GM12878 (cell line): ENCODE data around the gene RFT1. TPM values are rescaled to one million over a fixed set of nuclear protein-coding genes. Genes with fewer than 3 reads are reported as not detected.

Source experiments
- BACH1 ChIP-seq: fragments of 450-650 bp; IDR thresholded peaks from 2 replicates; pipeline ENCODE4 v1.6.1; 2017; ENCODE audit warnings: mild to moderate bottlenecking, borderline replicate concordance
- BCL3 ChIP-seq: IDR thresholded peaks from 2 replicates; pipeline ENCODE4 v1.6.1; 2011; ENCODE audit warnings: borderline replicate concordance, low read depth, mild to moderate bottlenecking, moderate library complexity, low read length; ENCODE audit not compliant: insufficient read depth, poor library complexity, severe bottlenecking
- CHD1 ChIP-seq: IDR thresholded peaks from 2 replicates; pipeline ENCODE4 v1.6.1; 2012; ENCODE audit warnings: low read depth, low read length, improper control_type of control experiment
- CREM ChIP-seq: IDR thresholded peaks from 2 replicates; pipeline ENCODE4 v1.6.1; 2014; ENCODE audit warnings: antibody characterized with exemption, low read depth
- CTCF ChIP-seq, 3 experiments: IDR thresholded peaks in 2 of 3; conservative IDR thresholded peaks in 1 of 3; 2 replicates each; pipeline ENCODE4 v1.5.1; 2011; ENCODE audit warnings: low read depth in 3 of 3, low read length in 3 of 3, mild to moderate bottlenecking in 3 of 3, control low read depth in 2 of 3, moderate library complexity in 2 of 3, inconsistent platforms in 1 of 3, mixed read lengths in 1 of 3; ENCODE audit not compliant: control insufficient read depth in 2 of 3, insufficient read depth in 1 of 3; ENCODE audit errors: extremely low read depth in 1 of 3
- E2F8 ChIP-seq: fragments of 450-650 bp; IDR thresholded peaks from 2 replicates; pipeline ENCODE4 v1.6.1; 2018; ENCODE audit warnings: mild to moderate bottlenecking, low read depth, moderate library complexity; ENCODE audit not compliant: partially characterized antibody
- EED ChIP-seq: sonication (generic); IDR thresholded peaks from 2 replicates; pipeline ENCODE4 v1.6.1; 2016; ENCODE audit warnings: antibody characterized with exemption, low read depth
- EP300 ChIP-seq, 2 experiments: fragments of 150-350 bp in 1 of 2; IDR thresholded peaks; 2 replicates each; pipeline ENCODE4 v1.6.1; 2011 to 2012; ENCODE audit warnings: low read depth in 2 of 2, low read length in 2 of 2, borderline replicate concordance in 1 of 2, improper control_type of control experiment in 1 of 2, inconsistent platforms in 1 of 2; ENCODE audit not compliant: control insufficient read depth in 1 of 2
- ETV6 ChIP-seq, 2 experiments: fragments of 450-650 bp in 1 of 2; IDR thresholded peaks in 1 of 2; conservative IDR thresholded peaks in 1 of 2; 2 replicates each; pipeline ENCODE4 v1.6.1; 2014; ENCODE audit warnings: antibody characterized with exemption in 1 of 2, borderline replicate concordance in 1 of 2, low read depth in 1 of 2, mild to moderate bottlenecking in 1 of 2, moderate library complexity in 1 of 2
- FOXK2 ChIP-seq: fragments of 450-650 bp; IDR thresholded peaks from 2 replicates; pipeline ENCODE4 v1.6.1; 2017; ENCODE audit warnings: mild to moderate bottlenecking, moderate library complexity
- GABPA ChIP-seq: IDR thresholded peaks from 2 replicates; pipeline ENCODE4 v1.6.1; 2014; ENCODE audit warnings: antibody characterized with exemption, low read depth, mild to moderate bottlenecking, inconsistent platforms
- JUNB ChIP-seq: IDR thresholded peaks from 2 replicates; pipeline ENCODE4 v1.6.1; 2016; ENCODE audit warnings: antibody characterized with exemption, mild to moderate bottlenecking
- JUND ChIP-seq: IDR thresholded peaks from 2 replicates; pipeline ENCODE4 v1.6.1; 2012; ENCODE audit warnings: low read depth, mild to moderate bottlenecking, low read length, improper control_type of control experiment, moderate library complexity
- LARP7 ChIP-seq: fragments of 450-650 bp; IDR thresholded peaks from 2 replicates; pipeline ENCODE4 v1.6.1; 2017; ENCODE audit warnings: mild to moderate bottlenecking
- MEF2B ChIP-seq: fragments of 450-650 bp; IDR thresholded peaks from 2 replicates; pipeline ENCODE4 v1.6.1; 2018; ENCODE audit warnings: mild to moderate bottlenecking, moderate library complexity; ENCODE audit not compliant: partially characterized antibody, poor library complexity, severe bottlenecking
- PAX8 ChIP-seq: fragments of 450-650 bp; IDR thresholded peaks from 2 replicates; pipeline ENCODE4 v1.6.1; 2017; ENCODE audit warnings: mild to moderate bottlenecking, moderate library complexity
- PML ChIP-seq: IDR thresholded peaks from 2 replicates; pipeline ENCODE4 v1.6.1; 2012; ENCODE audit warnings: low read length, inconsistent platforms
- RELA ChIP-seq: fragments of 450-650 bp; IDR thresholded peaks from 2 replicates; pipeline ENCODE4 v1.8.0; 2014; ENCODE audit warnings: borderline replicate concordance; ENCODE audit not compliant: partially characterized antibody
- SIN3A ChIP-seq: IDR thresholded peaks from 2 replicates; pipeline ENCODE4 v1.6.1; 2012; ENCODE audit warnings: low read depth, low read length, improper control_type of control experiment
- SMC3 ChIP-seq: IDR thresholded peaks from 2 replicates; pipeline ENCODE4 v1.6.1; 2011; ENCODE audit warnings: low read length, improper control_type of control experiment, borderline replicate concordance
- SP1 ChIP-seq: IDR thresholded peaks from one replicate; pipeline ENCODE4 v1.6.1; 2011; ENCODE audit warnings: low read depth, low read length
- ZBED1 ChIP-seq: IDR thresholded peaks from 2 replicates; pipeline ENCODE4 v1.6.1; 2016; ENCODE audit warnings: borderline replicate concordance
- polyA plus RNA-seq, 11 experiments: library from polyadenylated mRNA; depleted of rRNA in 4 of 11; unstranded in 6 of 11; stranded (reverse) in 5 of 11; fragments of >200 nt; fragmentation: Nextera tagmentation in 4 of 11; fragmentation: Illumina TruSeq in 1 of 11; extraction: Ambion mirVana in 4 of 11; extraction: Trizol in 1 of 11; gene quantifications; 1 replicate in 1 of 11; 2 replicates in 10 of 11; pipeline versions ENCODE4 v1.2.1 to v1.2.3, GENCODE V29; 2011 to 2016; ENCODE audit warnings: inconsistent platforms in 2 of 11, missing spikeins in 2 of 11, low read depth in 1 of 11
- total RNA-seq, 4 experiments: library from RNA; depleted of rRNA in 3 of 4; stranded (reverse); fragments of >200 nt in 3 of 4; fragmentation: Illumina TruSeq in 1 of 4; extraction: Trizol in 1 of 4; gene quantifications; 2 replicates each; pipeline versions ENCODE4 v1.2.1 to v1.2.3, GENCODE V29; 2013 to 2021

RFT1 gene
- total and polyA plus RNA-seq, 10 of the 15 experiments (the other 5 are each of a cell fraction or from before 2014, with no cell fraction given) = 16.6 to 75.1 (median 34.5) TPM

GRCh38 chr3:53130179-53131061, at the start of gene RFT1 (continued):
- peak; percentile 45 for TF ChIP-seq RELA
- TF ChIP-seq EED = no peak
- TF ChIP-seq CHD1 = 0 out of 2 replicates have a peak, but pooled peaks have one; percentile 36
- no peak for TF ChIP-seq JUNB
- peak; percentile 40; the same call in 1 of the 2 replicates for TF ChIP-seq LARP7
- no peak for TF ChIP-seq CTCF (IDR thresholded peaks at IDR 0.05 in 2 of 3, conservative IDR thresholded peaks at IDR 0.05 in 1 of 3; ENCODE audit: control insufficient read depth in 2 of 3, extremely low read depth in 1 of 3, insufficient read depth in 1 of 3, low read depth in 3 of 3, low read length in 3 of 3)
- TF ChIP-seq EP300 (IDR thresholded peaks at IDR 0.05; ENCODE audit: borderline replicate concordance in 1 of 2, control insufficient read depth in 1 of 2, low read depth in 2 of 2, low read length in 2 of 2) = no peak
- peak; percentile 63 for TF ChIP-seq PML
- no peak for TF ChIP-seq E2F8
- peak; percentile 93 for TF ChIP-seq SIN3A
- no peak for TF ChIP-seq ETV6 (conservative IDR thresholded peaks at IDR 0.05 in 1 of 2, IDR thresholded peaks at IDR 0.05 in 1 of 2; ENCODE audit: borderline replicate concordance in 1 of 2, low read depth in 1 of 2)
- no peak for TF ChIP-seq GABPA
- peak; percentile 61; the same call in 1 of the 2 replicates for TF ChIP-seq BACH1
- TF ChIP-seq SMC3 = no peak
- TF ChIP-seq MEF2B = no peak
- no peak for TF ChIP-seq FOXK2
- TF ChIP-seq BCL3 = no peak
- TF ChIP-seq SP1 = no peak
- 0 out of 2 replicates have a peak, but pooled peaks have one; percentile 48 for TF ChIP-seq PAX8
- TF ChIP-seq CREM = peak; percentile 99
- TF ChIP-seq JUND = no peak
- TF ChIP-seq ZBED1 = peak; percentile 78; the same call in 1 of the 2 replicates
